HepG2 (cell line): ENCODE results near the gene KDM6B. TPM values are rescaled to one million over a fixed set of nuclear protein-coding genes. Genes with fewer than 3 reads are reported as not detected.

Source experiments
- ARHGAP35 ChIP-seq: sonication (generic); formaldehyde crosslinking; IDR thresholded peaks from 2 replicates; pipeline ENCODE4 v1.9.0; 2022; ENCODE audit warnings: mild to moderate bottlenecking, inconsistent platforms, moderate library complexity, missing genetic modification reagents, borderline replicate concordance
- GLI4 ChIP-seq: sonication (generic); formaldehyde crosslinking; IDR thresholded peaks from 2 replicates; pipeline ENCODE4 v1.5.1; 2020; ENCODE audit warnings: missing genetic modification reagents, mild to moderate bottlenecking, moderate library complexity, borderline replicate concordance
- HES4 ChIP-seq: sonication (generic); formaldehyde crosslinking; IDR thresholded peaks from 2 replicates; pipeline ENCODE4 v1.9.0; 2021; ENCODE audit warnings: mild to moderate bottlenecking, missing genetic modification reagents, borderline replicate concordance
- MTA3 ChIP-seq: sonication (generic); formaldehyde crosslinking; IDR thresholded peaks from 2 replicates; pipeline ENCODE4 v1.4.0; 2020; ENCODE audit warnings: missing genetic modification reagents
- MTERF4 ChIP-seq: sonication (generic); formaldehyde crosslinking; IDR thresholded peaks from 2 replicates; pipeline ENCODE4 v1.8.0; 2023; ENCODE audit warnings: mild to moderate bottlenecking, missing genetic modification reagents
- MZF1 ChIP-seq: sonication (generic); formaldehyde crosslinking; IDR thresholded peaks from 2 replicates; pipeline ENCODE4 v1.8.1; 2023; ENCODE audit warnings: mild to moderate bottlenecking, missing genetic modification reagents, borderline replicate concordance
- NFAT5 ChIP-seq: sonication (generic); formaldehyde crosslinking; IDR thresholded peaks from 2 replicates; pipeline ENCODE4 v1.4.0; 2020; ENCODE audit warnings: missing genetic modification reagents
- NFYB ChIP-seq: sonication (generic); formaldehyde crosslinking; IDR thresholded peaks from 2 replicates; pipeline ENCODE4 v1.4.0; 2020; ENCODE audit warnings: missing genetic modification reagents
- PATZ1 ChIP-seq: sonication (generic); formaldehyde crosslinking; IDR thresholded peaks from 2 replicates; pipeline ENCODE4 v1.4.0; 2020; ENCODE audit warnings: missing genetic modification reagents
- POLR2A ChIP-seq, 2 experiments: IDR thresholded peaks; 2 replicates each; pipeline ENCODE4 v1.6.1; 2011; ENCODE audit warnings: low read depth in 2 of 2, low read length in 2 of 2, mild to moderate bottlenecking in 1 of 2, moderate library complexity in 1 of 2; ENCODE audit not compliant: insufficient read depth in 1 of 2
- PREB ChIP-seq: sonication (generic); formaldehyde crosslinking; IDR thresholded peaks from 2 replicates; pipeline ENCODE4 v1.4.0; 2020; ENCODE audit warnings: missing genetic modification reagents
- RBAK ChIP-seq: sonication (generic); formaldehyde crosslinking; IDR thresholded peaks from 2 replicates; pipeline ENCODE4 v1.5.1; 2020; ENCODE audit warnings: mild to moderate bottlenecking, missing genetic modification reagents
- RFXANK ChIP-seq: IDR thresholded peaks from 2 replicates; pipeline ENCODE4 v1.6.1; 2016
- SALL1 ChIP-seq: sonication (generic); formaldehyde crosslinking; IDR thresholded peaks from 2 replicates; pipeline ENCODE4 v1.8.0; 2022; ENCODE audit warnings: mild to moderate bottlenecking, missing genetic modification reagents
- ZNF720 ChIP-seq: sonication (generic); formaldehyde crosslinking; IDR thresholded peaks from 2 replicates; pipeline ENCODE4 v1.4.0; 2020; ENCODE audit warnings: missing genetic modification reagents
- ZNF879 ChIP-seq: sonication (generic); formaldehyde crosslinking; IDR thresholded peaks from 2 replicates; pipeline ENCODE4 v1.8.1; 2023; ENCODE audit warnings: missing genetic modification reagents
- polyA plus RNA-seq, 8 experiments: library from polyadenylated mRNA; depleted of rRNA in 3 of 8; stranded (reverse) in 7 of 8; unstranded in 1 of 8; fragments of >200 nt; fragmentation: Illumina TruSeq in 4 of 8; extraction: Trizol in 4 of 8; gene quantifications; 2 replicates each; pipeline versions ENCODE4 v1.2.1 to v1.2.3, GENCODE V29; 2011 to 2016; ENCODE audit warnings: low read depth in 4 of 8, missing spikeins in 1 of 8, mixed read lengths in 1 of 8; ENCODE audit not compliant: insufficient read depth in 1 of 8
- total RNA-seq, 5 experiments: library from RNA; depleted of rRNA; stranded (reverse); fragments of >200 nt; fragmentation: Illumina TruSeq; extraction: Trizol; gene quantifications; 2 replicates each; pipeline ENCODE4 v1.2.3, GENCODE V29; 2016; ENCODE audit warnings: low read depth in 1 of 5

The KDM6B gene
- total and polyA plus RNA-seq, 2 of the 13 experiments (the other 11 are each of a cell fraction or from before 2014, with no cell fraction given): 1.3 to 2.1 TPM

GRCh38 chr17:7841915-7842379 lies 7.9 kb downstream of the KDM6B start (continued):
- TF ChIP-seq PREB (no peak), ZNF879 (CRISPR knock-in tag) (no peak), NFAT5 (no peak), PATZ1 (CRISPR knock-in tag) (peak; percentile 76), MTA3 (CRISPR knock-in tag) (no peak), MTERF4 (CRISPR knock-in tag) (no peak), ARHGAP35 (0 out of 2 replicates have a peak, but pooled peaks have one; percentile 20), POLR2A (IDR thresholded peaks at IDR 0.05; ENCODE audit: insufficient read depth in 1 of 2, low read depth in 2 of 2, low read length in 2 of 2) (peak; percentile 57 to 62; a peak in 3 of 4 replicates), RBAK (CRISPR knock-in tag) (no peak), RFXANK (CRISPR knock-in tag) (no peak), SALL1 (0 out of 2 replicates have a peak, but pooled peaks have one; percentile 68), HES4 (CRISPR knock-in tag) (no peak), NFYB (no peak), MZF1 (CRISPR knock-in tag) (no peak), GLI4 (CRISPR knock-in tag) (no peak), ZNF720 (CRISPR knock-in tag) (no peak)
